ENCODE data around the gene ELOVL1.

ELOVL1 gene

GRCh38 chr1:43339584-43340232, 28.1 kb downstream of the ELOVL1 start:
- DNase-seq (ENCODE audit: low read depth in 1 of 2, low spot score in 1 of 2) = no peak
- TF ChIP-seq CTCF (IDR thresholded peaks at IDR 0.05; ENCODE audit: insufficient read depth, low read length) = no peak
- no peak for TF ChIP-seq SPI1 (IDR thresholded peaks at IDR 0.05; ENCODE audit: borderline replicate concordance, low read depth)
- TF ChIP-seq REST (IDR thresholded peaks at IDR 0.05; ENCODE audit: insufficient replicate concordance, low read depth) = no peak
- TF ChIP-seq GABPA (IDR thresholded peaks at IDR 0.05; ENCODE audit: low read depth) = no peak
- TF ChIP-seq POLR2AphosphoS5 (IDR thresholded peaks at IDR 0.05; ENCODE audit: low read depth) = no peak
- Histone ChIP-seq H3K4me3 (replicated peaks; ENCODE audit: insufficient read depth, low read length) (no peak overlapping the region), H3K27ac (replicated peaks) (no peak overlapping the region), H3K27me3 (ENCODE audit: insufficient read depth, poor library complexity, severe bottlenecking) (no peaks in the 10 kb centered on the region)

- Histone ChIP-seq H3K27ac (replicated peaks) (no peak overlapping the region), H3K27me3 (ENCODE audit: insufficient read depth, poor library complexity, severe bottlenecking) (no peaks in the 10 kb centered on the region), H3K4me3 (replicated peaks; ENCODE audit: insufficient read depth, low read length) (no peak overlapping the region)
- TF ChIP-seq REST (IDR thresholded peaks at IDR 0.05; ENCODE audit: insufficient replicate concordance, low read depth) (no peak), SPI1 (IDR thresholded peaks at IDR 0.05; ENCODE audit: borderline replicate concordance, low read depth) (no peak), CTCF (IDR thresholded peaks at IDR 0.05; ENCODE audit: insufficient read depth, low read length) (no peak), POLR2AphosphoS5 (IDR thresholded peaks at IDR 0.05; ENCODE audit: low read depth) (no peak), GABPA (IDR thresholded peaks at IDR 0.05; ENCODE audit: low read depth) (no peak)
- no peak for DNase-seq (ENCODE audit: low read depth in 1 of 2, low spot score in 1 of 2)
Observed at GRCh38 chr1:43338001-43338400, 29.8 kb downstream of the ELOVL1 start.

- DNase-seq (ENCODE audit: low read depth in 1 of 2, low spot score in 1 of 2) = no peak
- H3K27me3 ChIP-seq (ENCODE audit: insufficient read depth, poor library complexity, severe bottlenecking) = no peaks in the 10 kb centered on the region
- H3K4me3 ChIP-seq (replicated peaks; ENCODE audit: insufficient read depth, low read length) = no peak within 1 kb of the TSS
- no peak for TF ChIP-seq SPI1 (IDR thresholded peaks at IDR 0.05; ENCODE audit: borderline replicate concordance, low read depth)
- TF ChIP-seq REST (IDR thresholded peaks at IDR 0.05; ENCODE audit: insufficient replicate concordance, low read depth) = no peak
- no peak for TF ChIP-seq GABPA (IDR thresholded peaks at IDR 0.05; ENCODE audit: low read depth)
- TF ChIP-seq POLR2AphosphoS5 (IDR thresholded peaks at IDR 0.05; ENCODE audit: low read depth) = no peak
- TF ChIP-seq CTCF (IDR thresholded peaks at IDR 0.05; ENCODE audit: insufficient read depth, low read length) = no peak
- no peak within 1 kb of the TSS for H3K27ac ChIP-seq (replicated peaks)
Observed at GRCh38 chr1:43337588-43337987, 30.2 kb downstream of the ELOVL1 start, which contains the start of gene MPL. Gene MPL (plus strand): TSS chr1:43337818. CDS start chr1:43337849, 31 bp downstream.
